Neural progenitor cell (in vitro differentiated cells): ENCODE results near the gene METTL21C. TPM values are rescaled to one million over a fixed set of nuclear protein-coding genes. Genes with fewer than 3 reads are reported as not detected.

ENCODE experiments used
- DNase-seq: peaks from one replicate; pipeline ENCODE4 v3.0.0-alpha.2; 2016; ENCODE audit warnings: low spot score
- H2AFZ ChIP-seq: fragments of 200-600 bp; sonication (generic); replicated peaks from 2 replicates; pipeline ENCODE4 v1.6.1; 2016; ENCODE audit warnings: antibody characterized with exemption
- H3F3A ChIP-seq: fragments of 200-600 bp; sonication (generic); 2 replicates; pipeline ENCODE4 v1.6.1; 2016; ENCODE audit warnings: antibody characterized with exemption, low read depth
- H3K27ac ChIP-seq: fragments of 200-600 bp; sonication (generic); 2 replicates; pipeline ENCODE4 v1.5.1; 2016; ENCODE audit warnings: mild to moderate bottlenecking
- H3K27me3 ChIP-seq: fragments of 200-600 bp; sonication (generic); 2 replicates; pipeline ENCODE4 v1.6.1; 2016; ENCODE audit warnings: mild to moderate bottlenecking, moderate library complexity
- H3K36me3 ChIP-seq: fragments of 200-600 bp; sonication (generic); 2 replicates; pipeline ENCODE4 v1.5.1; 2016
- H3K4me1 ChIP-seq: fragments of 200-600 bp; sonication (generic); 2 replicates; pipeline ENCODE4 v1.6.1; 2016; ENCODE audit warnings: mixed run types
- H3K4me2 ChIP-seq: fragments of 200-600 bp; sonication (generic); 2 replicates; pipeline ENCODE4 v1.6.1; 2016
- H3K4me3 ChIP-seq: fragments of 200-600 bp; sonication (generic); 2 replicates; pipeline ENCODE4 v1.5.1; 2016
- H3K79me2 ChIP-seq: fragments of 200-600 bp; sonication (generic); 2 replicates; pipeline ENCODE4 v1.6.1; 2016; ENCODE audit warnings: low read depth
- H3K9ac ChIP-seq: fragments of 200-600 bp; sonication (generic); 2 replicates; pipeline ENCODE4 v1.6.1; 2016
- H3K9me3 ChIP-seq: fragments of 200-600 bp; sonication (generic); 2 replicates; pipeline ENCODE4 v1.5.1; 2016; ENCODE audit warnings: low read depth
- H4K20me1 ChIP-seq: fragments of 200-600 bp; sonication (generic); 2 replicates; pipeline ENCODE4 v1.6.1; 2016; ENCODE audit warnings: low read depth
- H3K27ac Mint-ChIP-seq: 3 replicates; pipeline ENCODE4 v1.8.0; 2021; ENCODE audit warnings: mixed read lengths
- H3K27me3 Mint-ChIP-seq: 2 replicates; pipeline ENCODE4 v1.8.0; 2022; ENCODE audit warnings: low read depth, mild to moderate bottlenecking, inconsistent platforms, moderate library complexity, mixed read lengths; ENCODE audit not compliant: insufficient read depth
- H3K36me3 Mint-ChIP-seq: 3 replicates; pipeline ENCODE4 v1.8.0; 2021; ENCODE audit warnings: mixed read lengths
- H3K4me1 Mint-ChIP-seq: 3 replicates; pipeline ENCODE4 v1.8.0; 2021; ENCODE audit warnings: mixed read lengths
- H3K4me3 Mint-ChIP-seq: 3 replicates; pipeline ENCODE4 v1.8.0; 2021; ENCODE audit warnings: mild to moderate bottlenecking, moderate library complexity, mixed read lengths
- H3K9me3 Mint-ChIP-seq: 3 replicates; pipeline ENCODE4 v1.8.0; 2020; ENCODE audit warnings: mixed read lengths
- CTCF ChIP-seq: fragments of 200-600 bp; sonication (generic); IDR thresholded peaks from 2 replicates; pipeline ENCODE4 v1.5.1; 2017; ENCODE audit warnings: antibody characterized with exemption, mild to moderate bottlenecking
- EZH2 ChIP-seq: fragments of 200-600 bp; sonication (generic); IDR thresholded peaks from 2 replicates; pipeline ENCODE4 v1.6.1; 2017; ENCODE audit warnings: antibody characterized with exemption, mild to moderate bottlenecking, moderate library complexity
- EZH2phosphoT487 ChIP-seq: fragments of 200-600 bp; sonication (generic); IDR thresholded peaks from 2 replicates; pipeline ENCODE4 v1.6.1; 2017; ENCODE audit warnings: antibody characterized with exemption
- total RNA-seq: library from RNA; depleted of rRNA; stranded (reverse); fragments of >200 nt; gene quantifications from 2 replicates; pipeline ENCODE4 v1.2.3, GENCODE V29; 2015; ENCODE audit warnings: low replicate concordance

Gene METTL21C
- total RNA-seq, 1 donor from 2014 or later: not detected

GRCh38 chr13:102699504-102699903 lies 4.7 kb upstream of the METTL21C start:
- no peak for TF ChIP-seq EZH2
- no peak for TF ChIP-seq EZH2phosphoT487
- no peak for TF ChIP-seq CTCF
- Histone ChIP-seq H3K36me3 (no peaks in the 10 kb centered on the region), H3K27me3 (no peaks in the 10 kb centered on the region), H3K79me2 (no peaks in the 10 kb centered on the region), H4K20me1 (no peaks in the 10 kb centered on the region), H3K4me3 (no peak overlapping the region), H3K4me1 (peaks cover 17% of the 10 kb centered on the region), H3K4me2 (no peak overlapping the region), H3K27ac (no peak overlapping the region), H3F3A (peaks cover 8% of the 10 kb centered on the region), H2AFZ (no peak overlapping the region), H3K9me3 (no peaks in the 10 kb centered on the region), H3K9ac (no peak overlapping the region)
- Mint-ChIP-seq H3K9me3 (peaks cover 5% of the 10 kb centered on the region), H3K27ac (no peak overlapping the region), H3K27me3 (no peaks in the 10 kb centered on the region), H3K4me1 (peaks cover 17% of the 10 kb centered on the region), H3K4me3 (no peak overlapping the region), H3K36me3 (no peaks in the 10 kb centered on the region)
- DNase-seq: no peak

DNA sequence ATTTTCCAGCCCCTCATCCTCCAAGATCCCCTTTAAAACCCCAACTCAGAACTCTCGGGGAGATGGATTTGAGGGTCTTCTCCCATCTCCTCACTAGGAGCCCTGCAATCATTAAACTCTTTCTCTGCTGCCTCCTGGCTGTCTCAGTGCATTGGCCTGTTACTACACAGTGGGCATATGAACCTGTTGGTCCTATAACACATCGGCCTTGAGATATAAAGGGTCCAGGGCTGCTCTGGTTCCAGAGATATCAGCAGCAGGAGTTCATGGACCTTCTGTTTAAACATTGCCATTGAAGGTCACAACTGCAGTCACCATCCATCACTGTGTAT lies 3.8 kb upstream of the METTL21C start:
- H3K4me1 ChIP-seq: peaks cover 22% of the 10 kb centered on the region
- H2AFZ ChIP-seq: no peak overlapping the region
- H3K9ac ChIP-seq: no peak overlapping the region
- peaks cover 8% of the 10 kb centered on the region for H3F3A ChIP-seq
- Mint-ChIP-seq H3K27me3 (peaks cover 2% of the 10 kb centered on the region), H3K27ac (no peak overlapping the region), H3K36me3 (no peaks in the 10 kb centered on the region), H3K4me1 (peaks cover 10% of the 10 kb centered on the region), H3K9me3 (peaks cover 5% of the 10 kb centered on the region), H3K4me3 (no peak overlapping the region)
- no peak overlapping the region for H3K4me3 ChIP-seq
- H4K20me1 ChIP-seq: no peaks in the 10 kb centered on the region
- H3K27ac ChIP-seq: no peak overlapping the region
- no peaks in the 10 kb centered on the region for H3K27me3 ChIP-seq
- no peaks in the 10 kb centered on the region for H3K36me3 ChIP-seq
- DNase-seq: no peak
- H3K4me2 ChIP-seq: no peak overlapping the region
- no peak for TF ChIP-seq EZH2phosphoT487
- no peak for TF ChIP-seq EZH2
- no peak for TF ChIP-seq CTCF
- no peaks in the 10 kb centered on the region for H3K79me2 ChIP-seq
- no peaks in the 10 kb centered on the region for H3K9me3 ChIP-seq

- no peak overlapping the region for H3K4me2 ChIP-seq
- Mint-ChIP-seq H3K36me3 (no peaks in the 10 kb centered on the region), H3K27me3 (peaks cover 2% of the 10 kb centered on the region)
Observed at GRCh38 chr13:102697929-102698648, 3.2 kb upstream of the METTL21C start.

More at GRCh38 chr13:102697929-102698648, 3.2 kb upstream of the METTL21C start:
- H4K20me1 ChIP-seq: no peaks in the 10 kb centered on the region
- H3K9ac ChIP-seq: no peak overlapping the region
- H3K27me3 ChIP-seq: no peaks in the 10 kb centered on the region
- no peak overlapping the region for H3K4me3 ChIP-seq
- H3K36me3 ChIP-seq: no peaks in the 10 kb centered on the region
- no peak overlapping the region for H3K27ac ChIP-seq
- TF ChIP-seq CTCF (no peak), EZH2phosphoT487 (no peak), EZH2 (no peak)
- H3K4me1 ChIP-seq: peaks cover 22% of the 10 kb centered on the region
- no peak overlapping the region for H3K27ac Mint-ChIP-seq
- peaks cover 6% of the 10 kb centered on the region for H3K4me1 Mint-ChIP-seq
- peaks cover 5% of the 10 kb centered on the region for H3K9me3 Mint-ChIP-seq
- no peak overlapping the region for H3K4me3 Mint-ChIP-seq
- no peaks in the 10 kb centered on the region for H3K79me2 ChIP-seq
- DNase-seq: no peak
- H3F3A ChIP-seq: peaks cover 8% of the 10 kb centered on the region
- H3K9me3 ChIP-seq: no peaks in the 10 kb centered on the region
- no peak overlapping the region for H2AFZ ChIP-seq
